ENCODE results near the gene LRBA.
"Not testable (repeated sequence)": the region's sequence is repeated elsewhere in the genome, so short reads cannot be mapped to it uniquely, and the experiment has no call there.

GRCh38 chr4:150957095-150957494 is 58.0 kb downstream of the LRBA start:
- not testable (repeated sequence) for TF ChIP-seq CTCF (IDR thresholded peaks at IDR 0.05); ZNF138 (CRISPR knock-in tag; conservative IDR thresholded peaks at IDR 0.05); IRF2 (CRISPR knock-in tag; IDR thresholded peaks at IDR 0.05; ENCODE audit: borderline replicate concordance, low read depth); ELF4 (CRISPR knock-in tag; IDR thresholded peaks at IDR 0.05; ENCODE audit: low read depth); TCF7 (CRISPR knock-in tag; IDR thresholded peaks at IDR 0.05; ENCODE audit: low read depth); ZNF263 (CRISPR knock-in tag; IDR thresholded peaks at IDR 0.05; ENCODE audit: low read depth)
